ENCODE measurements around the gene FBXO42. TPM values are rescaled to one million over a fixed set of nuclear protein-coding genes. Genes with fewer than 3 reads are reported as not detected.
A peak's percentile ranks its signal among the peaks of the same experiment; 100 is the strongest.

The FBXO42 gene
- total and polyA plus RNA-seq, 2 of the 13 experiments (the other 11 are each of a cell fraction or from before 2014, with no cell fraction given), result 7.6 to 17.5 TPM

DNA sequence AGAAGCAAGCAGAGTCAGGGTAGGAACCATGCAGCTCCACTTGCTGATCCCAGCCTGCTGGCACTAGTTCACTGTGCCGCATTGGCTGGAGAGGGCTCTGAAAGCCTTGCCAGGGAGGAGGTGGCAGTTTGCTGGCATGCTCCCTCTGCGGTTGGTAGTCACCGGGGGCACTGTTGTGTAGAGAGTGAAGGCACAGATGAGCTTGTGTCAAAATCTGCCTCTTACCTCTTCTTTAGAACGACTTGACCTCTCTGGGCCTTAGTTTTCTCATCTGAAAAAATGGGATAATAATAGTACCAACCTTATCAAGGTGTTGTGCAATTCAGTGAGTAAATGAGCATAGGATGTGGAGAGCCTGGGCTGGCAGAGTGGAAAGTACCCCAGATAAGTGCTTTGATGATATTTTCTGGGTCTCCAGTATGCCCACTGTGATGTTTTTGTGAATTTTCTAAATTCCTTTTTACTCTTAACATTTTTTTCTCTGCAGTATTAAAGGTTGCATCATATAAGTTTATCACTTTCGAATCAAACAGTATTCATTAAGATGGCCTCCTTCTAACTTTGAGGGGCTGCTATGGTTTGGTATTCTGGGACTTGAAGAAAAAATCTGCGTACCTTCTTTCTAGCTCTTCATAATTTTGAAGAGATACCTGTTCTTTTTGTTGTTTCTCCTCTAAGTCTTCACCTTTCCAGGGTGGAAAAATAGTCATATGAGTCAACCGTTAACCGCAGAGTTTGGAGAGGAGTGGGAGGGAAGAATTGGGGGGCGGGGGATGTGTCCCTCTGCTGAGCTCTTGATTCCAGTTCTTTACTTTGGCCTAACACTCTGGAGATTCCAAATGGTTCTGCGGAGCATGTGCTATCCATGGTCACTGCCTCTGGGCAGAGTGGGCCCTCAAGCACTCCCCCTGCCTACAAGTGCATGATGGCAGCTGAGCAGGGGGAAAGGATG is 41.6 kb upstream of the FBXO42 start:
- H3K4me1 ChIP-seq (ENCODE audit: insufficient read depth, low read length), result peaks cover 16% of the 10 kb centered on the region
- no peaks in the 10 kb centered on the region for H3K27me3 ChIP-seq (ENCODE audit: control insufficient read depth in 1 of 2, insufficient read depth in 2 of 2, low read length in 2 of 2)
- TF ChIP-seq GZF1 (CRISPR knock-in tag; IDR thresholded peaks at IDR 0.05) (no peak), KDM1A (CRISPR knock-in tag; IDR thresholded peaks at IDR 0.05) (no peak), ZNF768 (CRISPR knock-in tag; IDR thresholded peaks at IDR 0.05) (no peak), ZNF549 (CRISPR knock-in tag; IDR thresholded peaks at IDR 0.05) (no peak), ZNF12 (CRISPR knock-in tag; IDR thresholded peaks at IDR 0.05) (no peak), ZBTB38 (CRISPR knock-in tag; IDR thresholded peaks at IDR 0.05) (no peak), CEBPB (IDR thresholded peaks at IDR 0.05; ENCODE audit: borderline replicate concordance, low read depth, low read length) (0 out of 2 replicates have a peak, but pooled peaks have one; percentile 13), ZNF816 (CRISPR knock-in tag; IDR thresholded peaks at IDR 0.05; ENCODE audit: borderline replicate concordance) (no peak)
- H3K4me2 ChIP-seq (ENCODE audit: low read depth, low read length), result no peak overlapping the region
- H3K9ac ChIP-seq (ENCODE audit: insufficient read depth, low read depth, low read length), result no peak overlapping the region
- H3K4me3 ChIP-seq (replicated peaks in 1 of 3; ENCODE audit: insufficient read depth in 1 of 3, low read depth in 2 of 3, low read length in 3 of 3), result no peak overlapping the region
- 98% methylated on average over 9 of the region's 10 CpGs for WGBS (ENCODE audit: low lambda C conversion rate)
- FAIRE-seq, result no peak
- ChIA-PET POLR2A (no interaction called here), CTCF (ENCODE audit: low intra/inter-chr PET ratio, low total read pairs) (no interaction called here)
- intact Hi-C loops (cut with micrococcal nuclease; ENCODE audit: unreplicated experiment) (no loop called here), in situ Hi-C loops (cut with HindIII; ENCODE audit: extremely low pct_ligation_motif_present, low pct_unique_long_range_greater_than_20kb) (no loop called here)
- BruUV-seq (replicated peaks), result no TSS peak
- no peak for DNase-seq (ENCODE audit: low spot score)
- no peak overlapping the region for H2AFZ ChIP-seq (ENCODE audit: low read length)
- H3K36me3 ChIP-seq (replicated peaks in 1 of 2; ENCODE audit: control insufficient read depth in 1 of 2, insufficient read depth in 2 of 2, low read length in 2 of 2), result peaks cover 23 to 45% of the 10 kb centered on the region in 2 experiments; a peak in 4 of 5 replicates
- no peak overlapping the region for H3K27ac ChIP-seq (ENCODE audit: extremely low read length, insufficient read depth, low read length)
- H3K9me3 ChIP-seq (ENCODE audit: low read length), result no peaks in the 10 kb centered on the region
- peaks cover 41% of the 10 kb centered on the region for H4K20me1 ChIP-seq (ENCODE audit: insufficient read depth, low read length)
- peaks cover 42% of the 10 kb centered on the region for H3K79me2 ChIP-seq (ENCODE audit: insufficient read depth, low read length)
- ATAC-seq, result no peak
